Measurements from ENCODE around the gene MKLN1. TPM values are rescaled to one million over a fixed set of nuclear protein-coding genes. Genes with fewer than 3 reads are reported as not detected.

The MKLN1 gene
- total and polyA plus RNA-seq, 2 of the 4 experiments (the other 2 are of a cell fraction): 17.5 to 52.0 TPM

DNA sequence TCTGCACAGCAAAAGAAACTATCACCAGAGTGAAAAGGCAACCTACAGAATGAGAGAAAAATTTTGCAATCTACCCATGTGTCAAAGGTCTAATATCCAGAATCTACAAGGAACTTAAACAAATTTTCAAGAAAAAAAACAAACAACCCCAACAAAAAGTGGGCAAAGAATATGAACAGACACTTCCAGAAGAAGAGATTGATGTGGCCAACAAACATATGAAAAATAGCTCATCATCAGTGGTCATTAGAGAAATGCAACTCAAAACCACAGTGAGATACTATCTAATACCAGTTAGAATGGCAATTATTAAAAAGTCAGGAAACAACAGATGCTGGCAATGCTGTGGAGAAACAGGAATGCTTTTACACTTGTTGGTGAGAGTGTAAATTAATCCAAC is 7.1 kb upstream of the MKLN1 start:
- CTCF ChIA-PET: no interaction called here

More for the DNA sequence above, 7.1 kb upstream of the MKLN1 start:
- no peak overlapping the region for H2BK5ac ChIP-seq (ENCODE audit: low read depth, low read length, poor library complexity, severe bottlenecking)
- H3K79me1 ChIP-seq (ENCODE audit: low read depth in 1 of 2, low read length in 2 of 2): no peaks in the 10 kb centered on the region
- no peak overlapping the region for H3K27ac ChIP-seq (ENCODE audit: insufficient read depth, low read length)
- H4K20me1 ChIP-seq (ENCODE audit: insufficient read depth, low read length): no peaks in the 10 kb centered on the region
- no peak for DNase-seq
- no peak overlapping the region for H3K4me3 ChIP-seq (ENCODE audit: insufficient read depth, low read depth, low read length)
- H4K91ac ChIP-seq (ENCODE audit: insufficient read depth, low read depth, low read length): no peak overlapping the region
- no peaks in the 10 kb centered on the region for H3K9me3 ChIP-seq (ENCODE audit: control insufficient read depth, insufficient read depth, low read length)
- H2BK120ac ChIP-seq (ENCODE audit: low read depth, low read length): no peak overlapping the region
- no peaks in the 10 kb centered on the region for H3K27me3 ChIP-seq (ENCODE audit: control insufficient read depth, insufficient read depth, low read length)
- no peak overlapping the region for H2AFZ ChIP-seq (replicated peaks; ENCODE audit: low read length, poor library complexity)
- H2BK20ac ChIP-seq (ENCODE audit: low read depth, low read length): no peak overlapping the region
- in situ Hi-C loops (cut with MboI; ENCODE audit: low sequenced_read_pairs) (no loop called here), intact Hi-C loops (cut with micrococcal nuclease) (no loop called here), dilution Hi-C loops (cut with HindIII; ENCODE audit: low sequenced_read_pairs, unreplicated experiment) (no loop called here)
- no peak overlapping the region for H3K4me2 ChIP-seq (ENCODE audit: low read depth, low read length)
- POLR2A ChIA-PET (ENCODE audit: unreplicated experiment): no interaction called here
- H3K9ac ChIP-seq (ENCODE audit: low read depth, low read length): no peak overlapping the region
- ATAC-seq (ENCODE audit: low read depth): no peak
- no peak overlapping the region for H2BK15ac ChIP-seq (ENCODE audit: low read depth, low read length)
- H3K4me1 ChIP-seq (ENCODE audit: control insufficient read depth, insufficient read depth, low read length): no peaks in the 10 kb centered on the region
- H3K9me1 ChIP-seq (ENCODE audit: insufficient read depth, low read length): no peaks in the 10 kb centered on the region
- no TSS peak for BruUV-seq (replicated peaks)
- no peak overlapping the region for H4K5ac ChIP-seq (ENCODE audit: low read depth, low read length)
- no peak overlapping the region for H2AK5ac ChIP-seq (ENCODE audit: low read depth, low read length)
- no peaks in the 10 kb centered on the region for H3K36me3 ChIP-seq (ENCODE audit: control insufficient read depth, insufficient read depth, low read length)
- no peak for TF ChIP-seq CEBPB (IDR thresholded peaks at IDR 0.05; ENCODE audit: low read depth, low read length)
- TF ChIP-seq, protein P1, sequence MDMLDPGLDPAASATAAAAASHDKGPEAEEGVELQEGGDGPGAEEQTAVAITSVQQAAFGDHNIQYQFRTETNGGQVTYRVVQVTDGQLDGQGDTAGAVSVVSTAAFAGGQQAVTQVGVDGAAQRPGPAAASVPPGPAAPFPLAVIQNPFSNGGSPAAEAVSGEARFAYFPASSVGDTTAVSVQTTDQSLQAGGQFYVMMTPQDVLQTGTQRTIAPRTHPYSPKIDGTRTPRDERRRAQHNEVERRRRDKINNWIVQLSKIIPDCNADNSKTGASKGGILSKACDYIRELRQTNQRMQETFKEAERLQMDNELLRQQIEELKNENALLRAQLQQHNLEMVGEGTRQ (IDR thresholded peaks at IDR 0.05; ENCODE audit: low read depth, low read length): no peak
- TF ChIP-seq, protein P2, sequence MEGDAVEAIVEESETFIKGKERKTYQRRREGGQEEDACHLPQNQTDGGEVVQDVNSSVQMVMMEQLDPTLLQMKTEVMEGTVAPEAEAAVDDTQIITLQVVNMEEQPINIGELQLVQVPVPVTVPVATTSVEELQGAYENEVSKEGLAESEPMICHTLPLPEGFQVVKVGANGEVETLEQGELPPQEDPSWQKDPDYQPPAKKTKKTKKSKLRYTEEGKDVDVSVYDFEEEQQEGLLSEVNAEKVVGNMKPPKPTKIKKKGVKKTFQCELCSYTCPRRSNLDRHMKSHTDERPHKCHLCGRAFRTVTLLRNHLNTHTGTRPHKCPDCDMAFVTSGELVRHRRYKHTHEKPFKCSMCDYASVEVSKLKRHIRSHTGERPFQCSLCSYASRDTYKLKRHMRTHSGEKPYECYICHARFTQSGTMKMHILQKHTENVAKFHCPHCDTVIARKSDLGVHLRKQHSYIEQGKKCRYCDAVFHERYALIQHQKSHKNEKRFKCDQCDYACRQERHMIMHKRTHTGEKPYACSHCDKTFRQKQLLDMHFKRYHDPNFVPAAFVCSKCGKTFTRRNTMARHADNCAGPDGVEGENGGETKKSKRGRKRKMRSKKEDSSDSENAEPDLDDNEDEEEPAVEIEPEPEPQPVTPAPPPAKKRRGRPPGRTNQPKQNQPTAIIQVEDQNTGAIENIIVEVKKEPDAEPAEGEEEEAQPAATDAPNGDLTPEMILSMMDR (conservative IDR thresholded peaks at IDR 0.05; ENCODE audit: low read depth, low read length): no peak
- no peak for TF ChIP-seq MXI1 (IDR thresholded peaks at IDR 0.05; ENCODE audit: borderline replicate concordance, low read depth, low read length)
- TF ChIP-seq, protein P3, sequence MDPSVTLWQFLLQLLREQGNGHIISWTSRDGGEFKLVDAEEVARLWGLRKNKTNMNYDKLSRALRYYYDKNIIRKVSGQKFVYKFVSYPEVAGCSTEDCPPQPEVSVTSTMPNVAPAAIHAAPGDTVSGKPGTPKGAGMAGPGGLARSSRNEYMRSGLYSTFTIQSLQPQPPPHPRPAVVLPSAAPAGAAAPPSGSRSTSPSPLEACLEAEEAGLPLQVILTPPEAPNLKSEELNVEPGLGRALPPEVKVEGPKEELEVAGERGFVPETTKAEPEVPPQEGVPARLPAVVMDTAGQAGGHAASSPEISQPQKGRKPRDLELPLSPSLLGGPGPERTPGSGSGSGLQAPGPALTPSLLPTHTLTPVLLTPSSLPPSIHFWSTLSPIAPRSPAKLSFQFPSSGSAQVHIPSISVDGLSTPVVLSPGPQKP (IDR thresholded peaks at IDR 0.05; ENCODE audit: borderline replicate concordance, low read depth, low read length): no peak
- TF ChIP-seq POLR2A (IDR thresholded peaks at IDR 0.05; ENCODE audit: low read depth, low read length): no peak
- no peak for TF ChIP-seq BHLHE40 (IDR thresholded peaks at IDR 0.05; ENCODE audit: low read depth, low read length)
- no peak for TF ChIP-seq FOS (IDR thresholded peaks at IDR 0.05; ENCODE audit: low read depth, low read length)
- TF ChIP-seq CHD1 (IDR thresholded peaks at IDR 0.05; ENCODE audit: low read depth, low read length): no peak
- no peak for TF ChIP-seq SMC3 (IDR thresholded peaks at IDR 0.05; ENCODE audit: low read depth, low read length)
- no peak overlapping the region for H3K23ac ChIP-seq (ENCODE audit: low read depth, low read length)
- H3K18ac ChIP-seq (ENCODE audit: low read depth, low read length): no peak overlapping the region
- no peak overlapping the region for H3K14ac ChIP-seq (replicated peaks; ENCODE audit: low read depth, low read length)
- no peak overlapping the region for H3K4ac ChIP-seq (ENCODE audit: low read depth, low read length)
- H3K56ac ChIP-seq (ENCODE audit: extremely low read depth, insufficient read depth, low read length): no peak overlapping the region
- H4K8ac ChIP-seq (ENCODE audit: low read depth in 2 of 2, low read length in 2 of 2): no peak overlapping the region
- no peak overlapping the region for H2AK9ac ChIP-seq (replicated peaks; ENCODE audit: low read depth, low read length, poor library complexity)
